Activated T-helper 17 cell treated with anti-CD3 and anti-CD28 coated beads, Interleukin-2, amount 50 U/mL, for 72 hours (primary cell): ENCODE data around the gene ELAVL2. TPM values are rescaled to one million over a fixed set of nuclear protein-coding genes. Genes with fewer than 3 reads are reported as not detected.
A peak's percentile ranks its signal among the peaks of the same experiment; 100 is the strongest.

Experiments used
- ATAC-seq: fragments of 150-1000 bp; cut with Tn5 transposase; replicated peaks from 2 replicates; pipeline ENCODE4 v1.10.0; 2021; ENCODE audit warnings: mild to moderate bottlenecking, moderate library complexity
- H3K27ac Mint-ChIP-seq: one replicate; pipeline ENCODE4 v1.8.0; 2022; ENCODE audit warnings: mixed read lengths
- H3K27me3 Mint-ChIP-seq: one replicate; pipeline ENCODE4 v1.8.0; 2022; ENCODE audit warnings: mixed read lengths
- H3K36me3 Mint-ChIP-seq: one replicate; pipeline ENCODE4 v1.8.0; 2022; ENCODE audit warnings: low read depth, mild to moderate bottlenecking, mixed read lengths
- H3K4me1 Mint-ChIP-seq: one replicate; pipeline ENCODE4 v1.8.0; 2022; ENCODE audit warnings: mixed read lengths
- H3K4me3 Mint-ChIP-seq: one replicate; pipeline ENCODE4 v1.8.0; 2022; ENCODE audit warnings: mild to moderate bottlenecking, mixed read lengths
- H3K9me3 Mint-ChIP-seq: one replicate; pipeline ENCODE4 v1.8.0; 2022; ENCODE audit warnings: mixed read lengths
- total RNA-seq, 2 donors: library from RNA; stranded (reverse); gene quantifications; one replicate each; pipeline ENCODE4 v1.2.3, GENCODE V29; 2022

The ELAVL2 gene
- total RNA-seq, result not detected

GRCh38 chr9:23826120-23826629 lies at the start of gene ELAVL2:
TSS of gene ELAVL2 (minus strand) at chr9:23826240. CDS start at chr9:23762234, 64,006 bp downstream.
- peak; percentile 49 for ATAC-seq
- no peak within 1 kb of the TSS for H3K4me3 Mint-ChIP-seq
- H3K27ac Mint-ChIP-seq, result no peak within 1 kb of the TSS
- H3K4me1 Mint-ChIP-seq, result no peaks in the 10 kb centered on the region
- no peaks in the 10 kb centered on the region for H3K36me3 Mint-ChIP-seq
- peaks cover 27% of the 10 kb centered on the region for H3K27me3 Mint-ChIP-seq
- peaks cover 5% of the 10 kb centered on the region for H3K9me3 Mint-ChIP-seq

DNA sequence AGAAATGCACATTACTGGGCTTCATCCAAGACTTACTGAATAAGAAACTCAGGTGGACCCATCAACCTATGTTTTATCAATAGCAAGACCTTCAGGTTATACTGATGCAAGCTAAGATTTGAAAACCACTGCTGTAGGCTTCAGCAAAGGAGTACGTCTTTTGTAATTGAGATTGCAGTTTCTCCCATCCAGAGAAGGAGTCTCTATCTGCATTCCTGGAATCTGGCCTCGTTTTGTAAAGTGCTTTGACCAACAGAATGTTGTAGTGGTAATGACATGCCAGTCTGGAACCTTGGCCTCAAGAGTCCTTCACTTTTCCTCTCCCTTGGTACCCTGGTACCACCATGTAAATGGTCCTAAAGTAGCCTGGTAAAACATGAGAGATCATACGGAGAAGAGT lies 32.2 kb upstream of the ELAVL2 start:
- ATAC-seq, result no peak
- Mint-ChIP-seq H3K9me3 (peaks cover 5% of the 10 kb centered on the region), H3K27ac (no peak overlapping the region), H3K4me1 (no peaks in the 10 kb centered on the region), H3K27me3 (no peaks in the 10 kb centered on the region), H3K36me3 (no peaks in the 10 kb centered on the region), H3K4me3 (no peak overlapping the region)

DNA sequence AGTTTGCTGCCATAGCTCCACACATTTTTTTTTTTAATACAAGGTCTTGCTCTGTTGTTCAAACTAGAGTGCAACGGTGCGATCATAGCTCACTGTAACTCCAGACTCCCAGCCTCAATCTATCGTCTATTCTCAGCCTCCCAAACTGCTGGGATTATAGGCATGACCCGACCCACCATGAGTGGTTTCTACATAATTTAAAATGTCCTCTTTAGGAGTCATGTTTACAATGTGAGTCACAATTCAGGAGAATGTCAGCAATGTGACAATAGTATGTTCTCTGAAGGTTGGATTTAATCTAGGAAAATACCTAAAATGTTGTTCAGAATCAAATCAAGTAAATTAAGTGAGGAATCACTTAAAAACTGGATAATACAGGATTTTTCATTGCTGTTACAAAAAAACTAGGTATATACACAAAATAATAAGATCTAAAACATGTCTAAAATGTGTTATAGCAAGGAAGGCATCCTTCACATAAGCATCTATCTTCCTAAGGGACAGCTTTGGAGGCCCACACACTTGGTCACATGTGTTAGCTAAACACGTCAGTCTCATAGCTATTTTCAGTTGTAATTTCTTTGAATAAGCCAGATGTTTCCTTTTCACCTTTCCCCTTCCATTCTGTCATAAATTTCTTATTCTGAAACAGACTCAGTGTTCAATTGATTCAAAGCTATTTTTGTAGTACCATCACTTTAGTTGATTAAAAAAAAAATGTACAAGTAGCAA lies 30.0 kb upstream of the ELAVL2 start:
- Mint-ChIP-seq H3K36me3 (no peaks in the 10 kb centered on the region), H3K27me3 (peaks cover 6% of the 10 kb centered on the region), H3K9me3 (peaks cover 8% of the 10 kb centered on the region), H3K27ac (no peak overlapping the region), H3K4me3 (no peak overlapping the region), H3K4me1 (no peaks in the 10 kb centered on the region)
- no peak for ATAC-seq

- H3K4me3 Mint-ChIP-seq, result no peak overlapping the region
- H3K9me3 Mint-ChIP-seq, result peaks cover 5% of the 10 kb centered on the region
- H3K36me3 Mint-ChIP-seq, result no peaks in the 10 kb centered on the region
- H3K4me1 Mint-ChIP-seq, result no peaks in the 10 kb centered on the region
- no peak overlapping the region for H3K27ac Mint-ChIP-seq
- H3K27me3 Mint-ChIP-seq, result peaks cover 16% of the 10 kb centered on the region
- no peak for ATAC-seq
These were observed 24.9 kb upstream of the ELAVL2 start for GRCh38 chr9:23850690-23851629.

DNA sequence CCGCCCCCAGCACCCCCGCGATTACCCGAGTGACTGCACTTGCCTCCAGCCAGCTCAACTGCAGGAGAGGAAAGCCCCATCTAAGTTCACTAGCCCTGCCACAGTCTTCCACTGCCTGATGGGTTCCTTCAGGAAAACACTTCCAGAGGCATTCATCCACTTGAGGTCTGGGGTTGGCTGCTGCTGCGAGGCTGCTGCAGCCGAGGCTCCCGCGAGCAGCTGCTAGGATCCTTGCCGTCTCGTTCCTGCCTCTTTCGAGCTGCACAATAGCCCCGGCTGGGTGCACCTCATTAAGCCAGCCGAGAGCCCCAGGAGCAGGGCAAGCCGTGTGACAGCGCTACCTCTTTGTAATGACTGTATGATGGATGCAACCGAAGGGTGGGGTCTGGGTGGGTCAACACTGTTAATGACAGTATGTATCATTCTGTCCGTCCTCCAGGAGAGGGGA lies 24.2 kb upstream of the ELAVL2 start:
- peaks cover 5% of the 10 kb centered on the region for H3K9me3 Mint-ChIP-seq
- no peak overlapping the region for H3K27ac Mint-ChIP-seq
- H3K36me3 Mint-ChIP-seq, result no peaks in the 10 kb centered on the region
- ATAC-seq, result no peak
- no peaks in the 10 kb centered on the region for H3K4me1 Mint-ChIP-seq
- no peak overlapping the region for H3K4me3 Mint-ChIP-seq
- H3K27me3 Mint-ChIP-seq, result peaks cover 16% of the 10 kb centered on the region

GRCh38 chr9:23849379-23850035 lies 23.5 kb upstream of the ELAVL2 start:
- no peak overlapping the region for H3K27ac Mint-ChIP-seq
- ATAC-seq, result no peak
- no peak overlapping the region for H3K4me3 Mint-ChIP-seq
- no peaks in the 10 kb centered on the region for H3K4me1 Mint-ChIP-seq
- peaks cover 16% of the 10 kb centered on the region for H3K27me3 Mint-ChIP-seq
- H3K36me3 Mint-ChIP-seq, result no peaks in the 10 kb centered on the region
- peaks cover 5% of the 10 kb centered on the region for H3K9me3 Mint-ChIP-seq

GRCh38 chr9:23842565-23843129 lies 16.6 kb upstream of the ELAVL2 start:
- Mint-ChIP-seq H3K27ac (no peak overlapping the region), H3K4me1 (no peaks in the 10 kb centered on the region), H3K9me3 (peaks cover 8% of the 10 kb centered on the region), H3K4me3 (no peak overlapping the region), H3K36me3 (no peaks in the 10 kb centered on the region), H3K27me3 (no peaks in the 10 kb centered on the region)
- no peak for ATAC-seq

DNA sequence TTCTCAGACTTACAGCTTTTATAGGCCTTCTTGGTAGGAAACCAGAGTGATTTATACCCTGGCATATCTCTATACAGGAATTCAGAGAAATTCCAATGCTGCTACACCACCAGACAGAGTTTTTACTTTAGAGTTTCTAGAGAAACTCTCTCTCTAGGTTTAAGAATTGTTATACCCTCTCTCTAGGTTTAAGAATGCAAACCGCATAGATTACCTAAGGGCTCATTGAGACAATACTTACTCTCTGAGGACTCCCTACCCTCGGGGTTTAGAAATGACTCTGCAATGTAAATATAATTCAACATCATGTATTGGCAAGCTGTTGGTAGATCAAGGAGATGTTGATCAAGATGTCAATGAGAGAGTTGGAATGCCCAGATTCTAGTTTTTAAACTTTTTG lies 15.3 kb upstream of the ELAVL2 start:
- Mint-ChIP-seq H3K4me1 (no peaks in the 10 kb centered on the region), H3K36me3 (no peaks in the 10 kb centered on the region), H3K27ac (no peak overlapping the region), H3K9me3 (peaks cover 13% of the 10 kb centered on the region), H3K4me3 (no peak overlapping the region), H3K27me3 (peaks cover 3% of the 10 kb centered on the region)
- no peak for ATAC-seq

- Mint-ChIP-seq H3K27ac (no peak overlapping the region), H3K9me3 (peaks cover 9% of the 10 kb centered on the region), H3K27me3 (peaks cover 4% of the 10 kb centered on the region), H3K4me3 (no peak overlapping the region), H3K36me3 (no peaks in the 10 kb centered on the region), H3K4me1 (no peaks in the 10 kb centered on the region)
- no peak for ATAC-seq
These were observed 11.0 kb upstream of the ELAVL2 start for GRCh38 chr9:23837038-23837437.

DNA sequence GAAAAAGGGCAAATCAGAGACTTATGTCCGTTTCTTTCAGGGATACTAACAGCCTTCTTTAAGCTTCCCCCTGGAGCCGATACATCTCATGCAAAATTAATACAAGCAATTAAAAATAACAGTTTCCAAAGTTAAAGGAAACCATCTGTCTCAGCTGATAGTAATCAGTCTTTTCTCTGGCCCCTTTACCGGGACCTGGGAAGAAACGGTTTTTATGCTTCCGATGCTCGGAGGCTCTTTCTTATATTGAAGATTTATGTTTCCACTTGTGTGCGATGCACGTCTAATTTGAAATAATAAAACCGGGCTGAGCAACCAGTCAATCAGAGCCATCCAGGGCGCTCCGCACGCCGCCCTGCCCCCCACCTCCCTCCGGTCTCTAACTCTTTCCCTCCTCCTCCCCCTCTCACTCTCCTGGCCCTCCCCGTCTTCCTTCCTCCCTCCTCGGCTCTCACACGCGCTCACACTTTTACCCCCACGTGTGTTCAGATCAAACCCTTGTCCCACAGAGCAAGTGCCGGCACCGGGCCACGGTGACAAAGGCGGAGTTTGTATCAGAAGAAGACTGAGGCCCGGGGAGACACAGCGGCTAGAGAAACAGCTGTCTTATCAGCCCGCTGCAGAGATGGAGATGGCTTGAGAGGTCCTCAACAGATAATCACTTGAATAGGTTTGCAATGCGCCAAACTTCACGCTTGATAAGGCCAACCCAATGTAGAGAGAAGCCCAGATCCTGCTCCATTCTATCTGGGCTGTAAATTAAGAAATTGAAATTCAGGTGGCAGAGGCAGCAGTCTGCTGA lies 5.1 kb upstream of the ELAVL2 start:
- Mint-ChIP-seq H3K27me3 (peaks cover 31% of the 10 kb centered on the region), H3K4me3 (no peak overlapping the region), H3K9me3 (peaks cover 5% of the 10 kb centered on the region), H3K4me1 (no peaks in the 10 kb centered on the region), H3K27ac (no peak overlapping the region), H3K36me3 (no peaks in the 10 kb centered on the region)
- ATAC-seq, result no peak

- H3K27ac Mint-ChIP-seq, result no peak overlapping the region
- peaks cover 5% of the 10 kb centered on the region for H3K9me3 Mint-ChIP-seq
- H3K27me3 Mint-ChIP-seq, result peaks cover 31% of the 10 kb centered on the region
- no peaks in the 10 kb centered on the region for H3K36me3 Mint-ChIP-seq
- H3K4me3 Mint-ChIP-seq, result no peak overlapping the region
- ATAC-seq, result no peak
- H3K4me1 Mint-ChIP-seq, result no peaks in the 10 kb centered on the region
These were observed 4.4 kb upstream of the ELAVL2 start for GRCh38 chr9:23830476-23830805.

DNA sequence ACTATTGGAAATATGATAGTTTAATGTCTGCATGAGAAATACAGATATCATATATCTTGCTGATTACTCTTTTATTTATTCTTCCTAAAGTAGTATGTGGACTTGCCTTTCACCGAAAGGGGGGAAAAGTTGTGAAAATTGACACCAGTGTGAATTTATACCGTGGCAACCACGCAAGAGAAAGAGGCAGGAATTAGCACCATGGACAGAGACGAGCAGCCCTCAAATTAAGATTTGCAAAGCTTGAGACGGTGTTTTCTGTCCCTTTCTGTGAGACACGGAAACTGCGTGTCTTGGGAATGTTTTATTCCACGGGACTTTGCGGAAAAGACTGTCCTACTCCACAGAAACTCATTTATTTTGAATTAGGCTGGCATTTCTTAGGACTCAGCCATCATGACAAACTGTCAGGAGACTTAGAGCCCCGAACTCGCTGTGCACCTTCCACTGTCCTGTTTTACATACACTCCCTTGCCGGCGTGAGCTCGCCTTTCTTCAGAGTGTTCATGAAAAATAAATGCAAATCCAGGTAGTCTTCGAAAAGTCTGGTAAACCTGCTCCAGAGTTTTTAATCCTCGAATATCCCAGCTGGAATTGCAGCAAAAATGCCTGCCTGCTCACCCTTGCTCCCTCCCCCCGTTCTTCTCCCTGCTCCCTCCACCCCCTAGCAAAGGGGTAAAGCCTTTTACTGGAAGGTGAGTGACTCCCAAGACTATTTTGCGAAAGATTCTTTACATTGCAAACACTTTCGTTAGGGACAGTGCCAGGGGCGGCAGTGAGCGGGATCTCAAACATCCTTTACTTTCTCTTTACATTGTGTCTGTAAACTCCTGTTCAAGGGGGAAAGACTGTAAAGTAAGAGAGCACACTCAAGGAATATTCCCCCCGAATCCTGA lies 3.8 kb upstream of the ELAVL2 start:
- Mint-ChIP-seq H3K9me3 (peaks cover 5% of the 10 kb centered on the region), H3K4me1 (no peaks in the 10 kb centered on the region), H3K27ac (no peak overlapping the region), H3K27me3 (peaks cover 31% of the 10 kb centered on the region), H3K4me3 (no peak overlapping the region), H3K36me3 (no peaks in the 10 kb centered on the region)
- ATAC-seq, result no peak

DNA sequence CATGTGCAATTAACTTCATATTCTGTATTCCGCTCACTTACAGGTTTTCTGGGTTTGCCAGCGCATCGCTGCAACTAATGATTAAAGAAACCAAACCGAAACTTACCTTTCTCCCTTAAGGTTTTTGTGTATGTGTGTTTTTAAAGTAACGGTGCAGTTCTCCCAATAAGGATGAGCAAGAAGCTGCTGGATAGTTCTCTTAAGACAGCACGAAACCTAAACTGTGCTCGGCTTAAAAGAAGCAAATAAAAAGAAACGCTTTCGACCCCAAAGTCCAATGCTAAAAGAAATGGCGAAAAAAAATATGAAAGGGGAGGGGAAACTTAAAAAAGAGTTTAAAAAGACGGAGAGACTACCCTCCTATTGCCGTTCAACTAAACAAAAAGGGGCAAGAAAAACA lies 340 bp downstream of the ELAVL2 start:
- peaks cover 23% of the 10 kb centered on the region for H3K27me3 Mint-ChIP-seq

More for the DNA sequence above, 340 bp downstream of the ELAVL2 start:
- H3K27ac Mint-ChIP-seq, result no peak overlapping the region
- no peaks in the 10 kb centered on the region for H3K4me1 Mint-ChIP-seq
- no peak for ATAC-seq
- H3K9me3 Mint-ChIP-seq, result peaks cover 5% of the 10 kb centered on the region
- no peak overlapping the region for H3K4me3 Mint-ChIP-seq
- H3K36me3 Mint-ChIP-seq, result no peaks in the 10 kb centered on the region
